ENCODE measurements around the gene IPMK.
"Not testable (repeated sequence)": the region's sequence is repeated elsewhere in the genome, so short reads cannot be mapped to it uniquely, and the experiment has no call there.

IPMK gene

GRCh38 chr10:58219875-58220274, 47.8 kb downstream of the IPMK start:
- no peak for DNase-seq

GRCh38 chr10:58217612-58218011, 50.1 kb downstream of the IPMK start:
- no peak for DNase-seq

GRCh38 chr10:58212622-58213021, 55.1 kb downstream of the IPMK start:
- DNase-seq: no peak

- DNase-seq: no peak
These were observed 57.5 kb downstream of the IPMK start for GRCh38 chr10:58210160-58210559.

GRCh38 chr10:58209669-58210068, 58.0 kb downstream of the IPMK start:
- DNase-seq: no peak

GRCh38 chr10:58206251-58206650, 61.4 kb downstream of the IPMK start:
- no peak for DNase-seq

GRCh38 chr10:58201704-58202103, 66.0 kb downstream of the IPMK start:
- DNase-seq: no peak

GRCh38 chr10:58189269-58189668, 78.4 kb downstream of the IPMK start:
- no peak for DNase-seq

- no peak for DNase-seq
These were observed 83.5 kb downstream of the IPMK start for GRCh38 chr10:58184120-58184670.

GRCh38 chr10:58180666-58181065, 87.0 kb downstream of the IPMK start:
- DNase-seq: no peak

GRCh38 chr10:58179238-58179637, 88.5 kb downstream of the IPMK start:
- no peak for DNase-seq

- no peak for DNase-seq
These were observed 88.9 kb downstream of the IPMK start for GRCh38 chr10:58178811-58179210.

GRCh38 chr10:58177362-58177947, 90.2 kb downstream of the IPMK start:
- peak; percentile 7 for DNase-seq

GRCh38 chr10:58175990-58176900, 91.4 kb downstream of the IPMK start:
- DNase-seq: no peak

GRCh38 chr10:58174831-58175230, 92.9 kb downstream of the IPMK start:
- DNase-seq: no peak

GRCh38 chr10:58173391-58173790, 94.3 kb downstream of the IPMK start:
- no peak for DNase-seq

GRCh38 chr10:58171146-58171545, 96.5 kb downstream of the IPMK start:
- DNase-seq: no peak

- DNase-seq: no peak
These were observed 103.2 kb downstream of the IPMK start for GRCh38 chr10:58164517-58164916.

- no peak for DNase-seq
These were observed 108.9 kb downstream of the IPMK start for GRCh38 chr10:58158806-58159205.

- DNase-seq: no peak
These were observed 110.5 kb downstream of the IPMK start for GRCh38 chr10:58157076-58157766.

- not testable (repeated sequence) for DNase-seq
These were observed 111.8 kb downstream of the IPMK start for GRCh38 chr10:58155941-58156340.

GRCh38 chr10:58153751-58154150, 113.9 kb downstream of the IPMK start:
- DNase-seq: no peak

GRCh38 chr10:58152673-58153263, 114.9 kb downstream of the IPMK start:
- DNase-seq: peak; percentile 21
